HFFc6 (cell line): Measurements from ENCODE around the gene GRAMD2A. TPM values are rescaled to one million over a fixed set of nuclear protein-coding genes. Genes with fewer than 3 reads are reported as not detected.

Experiments
- DNase-seq: peaks from one replicate; pipeline ENCODE4 v3.0.0-alpha.2; 2018
- H3K27ac Mint-ChIP-seq: 2 replicates; pipeline ENCODE4 v1.8.0; 2020; ENCODE audit warnings: mild to moderate bottlenecking, mixed read lengths
- H3K27me3 Mint-ChIP-seq: 2 replicates; pipeline ENCODE4 v1.8.0; 2021; ENCODE audit warnings: mild to moderate bottlenecking, moderate library complexity, mixed read lengths; ENCODE audit not compliant: insufficient read depth
- H3K36me3 Mint-ChIP-seq: 2 replicates; pipeline ENCODE4 v1.8.0; 2021; ENCODE audit warnings: low read depth, mixed read lengths
- H3K4me1 Mint-ChIP-seq: 2 replicates; pipeline ENCODE4 v1.8.0; 2020; ENCODE audit warnings: low read depth, mixed read lengths
- H3K4me3 Mint-ChIP-seq: 2 replicates; pipeline ENCODE4 v1.8.0; 2020; ENCODE audit warnings: mild to moderate bottlenecking, moderate library complexity, mixed read lengths
- H3K9me3 Mint-ChIP-seq: 2 replicates; pipeline ENCODE4 v1.8.0; 2020; ENCODE audit warnings: mild to moderate bottlenecking, mixed read lengths
- total RNA-seq, 6 experiments: library from RNA; stranded (reverse); fragmentation: NEBNext Ultra II Directional; extraction: Animal tissue kit (Norgen Biotek cat#: 25700); gene quantifications; 2 replicates in 1 of 6; 3 replicates in 5 of 6; pipeline ENCODE4 v1.2.3, GENCODE V29; 2021
- TF ChIP-seq, protein P1 (sequence below): fragments of 200-600 bp; sonication (generic); IDR thresholded peaks from 2 replicates; pipeline ENCODE4 v1.5.0; 2021; ENCODE audit warnings: antibody characterized with exemption, mild to moderate bottlenecking

The GRAMD2A gene
- total RNA-seq, 6 experiments from 2014 or later: 0.14 TPM; not detected in 5

DNA sequence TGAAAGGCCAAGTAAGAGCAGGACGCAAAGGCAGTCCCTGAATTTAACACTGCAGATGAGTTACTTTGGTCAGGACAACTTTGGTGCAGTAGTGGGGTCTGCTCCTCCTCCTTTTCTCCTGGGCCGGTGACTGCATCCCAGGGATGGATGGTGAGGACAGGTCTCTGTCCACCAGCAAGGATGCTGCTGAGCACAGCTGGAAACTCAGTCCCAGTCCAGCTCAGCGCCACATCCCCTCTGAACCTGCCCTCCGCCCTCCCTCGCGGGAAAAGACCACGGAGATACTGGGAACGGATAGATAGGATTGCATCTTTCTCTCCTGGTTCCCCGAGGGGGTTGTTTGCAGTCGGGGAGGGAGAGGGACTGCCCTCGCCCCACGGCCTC is 13.8 kb downstream of the GRAMD2A start:
- Mint-ChIP-seq H3K27ac (no peak overlapping the region), H3K4me1 (peaks cover 12% of the 10 kb centered on the region; the same call in 1 of the 2 replicates), H3K27me3 (peaks cover 21% of the 10 kb centered on the region), H3K36me3 (no peaks in the 10 kb centered on the region), H3K9me3 (no peaks in the 10 kb centered on the region), H3K4me3 (peak overlapping the region; percentile 53)
- TF ChIP-seq, protein P1, sequence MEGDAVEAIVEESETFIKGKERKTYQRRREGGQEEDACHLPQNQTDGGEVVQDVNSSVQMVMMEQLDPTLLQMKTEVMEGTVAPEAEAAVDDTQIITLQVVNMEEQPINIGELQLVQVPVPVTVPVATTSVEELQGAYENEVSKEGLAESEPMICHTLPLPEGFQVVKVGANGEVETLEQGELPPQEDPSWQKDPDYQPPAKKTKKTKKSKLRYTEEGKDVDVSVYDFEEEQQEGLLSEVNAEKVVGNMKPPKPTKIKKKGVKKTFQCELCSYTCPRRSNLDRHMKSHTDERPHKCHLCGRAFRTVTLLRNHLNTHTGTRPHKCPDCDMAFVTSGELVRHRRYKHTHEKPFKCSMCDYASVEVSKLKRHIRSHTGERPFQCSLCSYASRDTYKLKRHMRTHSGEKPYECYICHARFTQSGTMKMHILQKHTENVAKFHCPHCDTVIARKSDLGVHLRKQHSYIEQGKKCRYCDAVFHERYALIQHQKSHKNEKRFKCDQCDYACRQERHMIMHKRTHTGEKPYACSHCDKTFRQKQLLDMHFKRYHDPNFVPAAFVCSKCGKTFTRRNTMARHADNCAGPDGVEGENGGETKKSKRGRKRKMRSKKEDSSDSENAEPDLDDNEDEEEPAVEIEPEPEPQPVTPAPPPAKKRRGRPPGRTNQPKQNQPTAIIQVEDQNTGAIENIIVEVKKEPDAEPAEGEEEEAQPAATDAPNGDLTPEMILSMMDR: no peak
- DNase-seq: no peak

DNA sequence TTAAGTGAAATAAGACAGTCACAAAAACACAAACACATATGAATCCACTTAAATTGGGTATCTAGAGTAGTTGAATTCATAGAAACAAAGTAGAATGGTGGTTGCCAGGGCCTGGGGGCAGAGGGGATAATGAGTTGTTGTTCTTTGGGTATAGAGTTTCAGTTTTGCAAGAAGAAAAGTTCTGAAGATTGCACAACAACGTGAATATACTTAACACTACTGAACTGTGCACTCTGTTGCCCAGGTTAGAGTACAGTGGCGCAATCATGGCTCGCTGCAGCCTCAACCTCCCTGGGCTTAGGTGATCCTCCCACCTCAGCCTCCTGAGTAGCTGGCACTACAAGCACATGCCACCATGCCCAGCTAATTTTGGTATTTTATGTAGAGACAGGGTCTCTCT is 14.9 kb downstream of the GRAMD2A start:
- H3K27ac Mint-ChIP-seq: no peak overlapping the region
- H3K36me3 Mint-ChIP-seq: no peaks in the 10 kb centered on the region
- no peak overlapping the region for H3K4me3 Mint-ChIP-seq
- H3K9me3 Mint-ChIP-seq: no peaks in the 10 kb centered on the region
- peaks cover 23% of the 10 kb centered on the region for H3K27me3 Mint-ChIP-seq
- TF ChIP-seq, protein P1: no peak
- DNase-seq: no peak
- H3K4me1 Mint-ChIP-seq: peaks cover 12% of the 10 kb centered on the region; the same call in 1 of the 2 replicates

DNA sequence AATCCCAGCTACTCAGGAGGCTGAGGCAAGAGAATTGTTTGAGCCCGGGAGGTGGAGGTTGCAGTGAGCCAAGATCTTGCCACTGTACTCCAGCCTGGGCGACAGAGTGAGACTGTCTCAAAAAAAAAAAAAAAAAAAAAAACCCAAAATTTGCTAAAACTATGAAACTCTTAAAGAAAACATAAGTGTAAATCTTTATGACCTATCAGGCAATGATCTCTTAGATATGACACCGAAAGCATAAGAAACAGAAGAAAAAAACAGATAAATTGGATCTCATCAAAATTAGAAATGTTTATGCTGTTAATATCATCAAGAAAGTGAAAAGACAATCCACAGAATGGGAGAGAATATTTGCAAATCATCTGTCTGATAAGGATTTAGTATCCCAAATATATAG is 15.3 kb downstream of the GRAMD2A start:
- H3K4me3 Mint-ChIP-seq: no peak overlapping the region
- no peaks in the 10 kb centered on the region for H3K9me3 Mint-ChIP-seq
- H3K27ac Mint-ChIP-seq: no peak overlapping the region
- H3K36me3 Mint-ChIP-seq: no peaks in the 10 kb centered on the region
- H3K27me3 Mint-ChIP-seq: peaks cover 25% of the 10 kb centered on the region
- H3K4me1 Mint-ChIP-seq: peaks cover 12% of the 10 kb centered on the region; the same call in 1 of the 2 replicates
- no peak for DNase-seq
- TF ChIP-seq, protein P1: no peak

DNA sequence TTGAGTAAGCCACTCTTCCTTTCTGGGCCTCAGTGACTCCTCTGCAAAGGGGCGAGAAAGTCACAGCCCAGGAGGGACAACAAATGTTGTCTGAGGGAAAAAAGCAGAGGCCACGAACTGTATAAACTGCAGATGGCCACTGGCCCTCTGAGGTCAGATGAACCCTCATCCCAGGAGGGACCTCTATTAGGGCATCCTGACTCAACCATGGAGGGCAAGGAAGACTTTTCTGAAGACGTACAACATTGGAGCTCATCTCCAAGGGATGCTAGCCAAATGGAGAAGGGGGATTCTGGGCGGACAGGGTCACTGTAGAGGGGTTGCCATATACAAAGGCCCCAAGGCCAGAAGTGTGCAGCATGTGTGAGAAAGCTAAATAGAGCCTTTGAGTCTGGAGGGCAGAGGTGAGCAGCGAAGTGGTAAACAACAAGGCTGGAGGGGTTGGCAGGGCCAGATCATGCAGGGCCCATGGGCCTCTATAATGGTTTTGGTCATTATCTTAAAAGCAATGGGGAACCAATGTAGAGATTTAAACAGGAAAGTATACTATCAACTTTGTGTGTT is 16.7 kb downstream of the GRAMD2A start:
- H3K27ac Mint-ChIP-seq: no peak overlapping the region
- DNase-seq: no peak
- H3K4me1 Mint-ChIP-seq: peaks cover 12% of the 10 kb centered on the region; the same call in 1 of the 2 replicates
- H3K27me3 Mint-ChIP-seq: peaks cover 32% of the 10 kb centered on the region
- H3K9me3 Mint-ChIP-seq: no peaks in the 10 kb centered on the region
- TF ChIP-seq, protein P1: no peak
- H3K36me3 Mint-ChIP-seq: no peaks in the 10 kb centered on the region
- no peak overlapping the region for H3K4me3 Mint-ChIP-seq

DNA sequence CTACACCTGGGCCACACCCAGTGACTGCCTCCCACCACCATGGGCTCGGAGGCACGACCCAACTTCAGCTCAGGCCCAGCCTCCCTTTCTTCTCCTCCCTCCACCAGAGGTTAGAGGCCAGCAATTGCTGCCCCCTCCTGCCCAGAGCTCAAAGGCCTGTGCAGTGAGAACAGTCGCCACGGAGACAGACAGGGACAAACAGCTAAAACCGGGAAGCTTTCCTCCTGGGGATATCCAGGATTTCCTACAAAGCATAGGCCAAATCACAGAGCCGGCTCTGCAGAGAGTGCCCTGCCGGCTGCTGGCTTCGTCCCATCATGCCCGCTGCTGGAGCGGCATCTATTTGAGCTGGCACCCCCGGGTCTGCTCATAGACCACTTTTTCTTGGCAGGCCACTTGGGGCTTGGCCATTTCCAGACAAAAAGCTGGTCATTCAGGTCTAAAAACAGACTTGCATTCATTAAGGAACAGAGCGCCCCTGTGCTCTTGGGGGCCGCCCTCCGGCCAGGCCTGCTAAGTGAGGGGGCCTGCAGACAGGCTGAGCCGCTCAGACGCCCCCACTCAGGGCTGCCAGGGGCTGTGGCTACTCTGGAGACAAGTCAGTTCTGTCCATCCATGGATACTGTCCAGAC is 17.5 kb downstream of the GRAMD2A start:
- Mint-ChIP-seq H3K36me3 (no peaks in the 10 kb centered on the region), H3K4me1 (peaks cover 12% of the 10 kb centered on the region; the same call in 1 of the 2 replicates), H3K4me3 (no peak overlapping the region), H3K9me3 (no peaks in the 10 kb centered on the region), H3K27me3 (peaks cover 35% of the 10 kb centered on the region), H3K27ac (no peak overlapping the region)
- TF ChIP-seq, protein P1: no peak
- no peak for DNase-seq
